Stimulated activated CD8-positive, alpha-beta memory T cell treated with anti-CD3 and anti-CD28 coated beads, Interleukin-4, amount 100 ng/mL, for 4 hours (primary cell): ENCODE results near the gene BRWD1.

Experiments
- DNase-seq, 2 donors: peaks; one replicate each; pipeline ENCODE4 v3.0.0-alpha.2; 2020; ENCODE audit warnings: low read depth in 2 of 2, low spot score in 1 of 2

Gene BRWD1

DNA sequence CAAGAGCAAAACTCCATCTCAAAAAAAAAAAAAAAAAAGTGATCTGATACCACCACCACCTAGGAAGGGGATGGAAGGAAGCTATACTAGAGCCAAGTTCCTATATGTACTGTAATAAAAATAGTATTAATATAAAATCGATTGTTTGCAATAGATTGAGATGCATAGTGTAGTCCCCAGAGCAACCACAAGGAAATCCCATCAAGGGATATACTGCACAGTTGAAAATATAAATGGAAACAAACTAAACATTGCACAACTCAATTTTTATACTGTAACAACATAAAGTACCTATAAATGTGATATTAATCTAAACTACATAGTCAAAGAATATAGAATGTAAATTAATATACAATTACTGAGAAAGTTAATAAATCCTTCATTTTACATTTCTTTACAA is 109.3 kb downstream of the BRWD1 start:
- DNase-seq: no peak

DNA sequence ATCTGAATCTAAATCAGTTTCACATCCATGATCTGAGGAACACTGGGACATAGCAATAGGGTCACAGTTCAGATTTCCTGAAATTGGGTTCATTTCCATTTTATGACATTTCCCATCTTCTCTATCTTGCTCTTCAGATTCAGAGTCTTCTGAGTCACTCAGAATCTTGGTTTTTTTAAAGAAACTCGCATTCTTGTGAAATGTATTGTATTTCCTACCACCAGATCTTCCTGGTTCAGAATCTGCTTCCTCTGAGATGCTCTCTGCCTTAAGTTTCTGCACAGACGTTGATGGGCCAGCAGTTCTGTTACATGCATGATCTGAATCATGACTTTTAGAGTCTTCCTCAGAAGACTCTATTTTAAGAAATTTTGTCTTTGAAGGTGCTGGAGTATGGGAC is 114.6 kb downstream of the BRWD1 start:
- DNase-seq: no peak

DNA sequence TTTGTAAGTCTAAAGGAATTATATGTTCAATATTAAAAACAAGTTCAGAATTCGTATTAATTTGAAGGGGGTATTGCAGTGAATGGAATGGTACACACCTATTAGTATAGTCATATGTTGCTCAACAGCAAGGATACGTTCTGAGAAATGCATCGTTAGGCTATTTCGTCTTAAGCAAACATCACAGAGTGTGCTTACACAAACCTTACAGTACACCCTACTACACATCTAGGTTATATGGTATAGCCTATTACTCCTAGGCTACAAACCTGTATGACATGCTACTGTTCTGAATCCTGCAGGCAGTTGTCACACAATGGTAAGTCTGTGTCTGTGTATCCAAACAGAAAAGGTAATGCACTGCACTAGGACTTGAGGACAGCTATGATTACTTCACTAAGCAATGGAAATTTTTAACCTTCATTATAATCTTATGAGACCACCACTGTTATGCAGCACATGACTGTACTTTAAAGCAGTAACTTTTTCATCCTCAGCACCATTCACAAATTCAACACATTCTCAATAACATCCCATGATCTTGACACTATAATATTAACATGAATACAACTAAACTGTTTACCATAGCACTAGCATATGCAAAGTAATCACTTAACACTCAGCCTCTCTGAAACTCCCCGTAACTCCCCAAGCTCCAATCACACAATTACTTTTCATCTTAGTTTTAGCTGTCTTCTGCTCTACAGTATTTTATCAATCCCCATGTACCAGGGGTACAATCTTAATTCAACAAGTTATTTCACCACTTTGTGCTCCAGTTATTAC is 115.8 kb downstream of the BRWD1 start:
- DNase-seq: no peak

DNA sequence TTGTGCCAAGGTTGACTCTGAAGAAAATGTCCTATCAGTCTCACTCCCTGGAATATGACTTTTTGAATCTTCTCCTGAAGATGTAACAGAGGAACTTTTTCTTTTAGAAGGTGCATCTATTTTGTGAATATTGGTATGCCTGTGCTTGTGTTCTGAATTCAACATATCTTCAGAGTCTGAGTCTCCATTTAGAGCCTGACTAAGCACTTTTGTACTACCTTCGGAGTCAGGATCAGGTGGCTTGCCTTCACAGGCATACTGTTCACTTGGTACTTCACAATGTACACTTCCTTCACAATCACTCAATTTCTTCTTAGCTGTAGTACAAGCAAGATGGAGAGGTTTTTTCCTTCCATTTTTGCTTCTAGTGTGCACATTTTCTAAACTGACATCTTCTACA is 116.6 kb downstream of the BRWD1 start:
- no peak for DNase-seq

DNA sequence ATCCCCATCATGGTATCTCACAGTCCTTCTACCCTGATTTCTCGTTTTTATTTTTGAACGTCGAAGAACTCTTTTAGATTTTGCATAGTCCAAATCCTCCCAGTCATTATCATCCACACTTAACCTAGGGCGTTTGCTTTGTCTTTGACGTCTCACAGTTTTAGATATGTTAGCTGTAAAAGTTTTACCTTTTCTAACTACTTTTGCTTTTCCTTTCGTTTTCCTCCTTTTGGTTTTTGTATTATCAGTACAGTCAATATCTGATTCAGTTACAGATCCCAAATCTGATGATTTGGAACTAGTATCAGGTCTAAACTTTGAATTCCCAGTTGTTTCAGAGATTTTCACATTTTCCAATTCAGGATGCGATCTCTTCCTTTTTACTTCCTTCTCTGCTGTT is 117.1 kb downstream of the BRWD1 start:
- DNase-seq: no peak

DNA sequence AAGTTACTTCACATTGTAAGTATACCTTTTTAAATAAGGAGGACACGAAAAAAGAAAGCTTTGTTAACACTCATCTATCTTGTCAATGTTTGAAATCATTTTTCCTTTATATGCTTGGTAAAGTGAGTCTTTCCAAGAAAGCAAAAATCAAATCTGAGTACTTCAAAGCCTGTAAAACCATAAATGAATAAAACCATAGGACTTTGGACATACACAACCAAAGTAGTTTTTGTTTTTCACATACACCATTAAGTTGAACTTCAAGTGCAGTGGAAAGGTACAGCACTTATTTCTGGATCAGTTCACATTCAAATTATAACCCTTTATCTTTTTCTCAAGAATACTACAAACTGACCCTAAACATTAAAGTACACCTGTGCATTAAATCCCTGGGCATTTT is 120.1 kb downstream of the BRWD1 start:
- DNase-seq: no peak

DNA sequence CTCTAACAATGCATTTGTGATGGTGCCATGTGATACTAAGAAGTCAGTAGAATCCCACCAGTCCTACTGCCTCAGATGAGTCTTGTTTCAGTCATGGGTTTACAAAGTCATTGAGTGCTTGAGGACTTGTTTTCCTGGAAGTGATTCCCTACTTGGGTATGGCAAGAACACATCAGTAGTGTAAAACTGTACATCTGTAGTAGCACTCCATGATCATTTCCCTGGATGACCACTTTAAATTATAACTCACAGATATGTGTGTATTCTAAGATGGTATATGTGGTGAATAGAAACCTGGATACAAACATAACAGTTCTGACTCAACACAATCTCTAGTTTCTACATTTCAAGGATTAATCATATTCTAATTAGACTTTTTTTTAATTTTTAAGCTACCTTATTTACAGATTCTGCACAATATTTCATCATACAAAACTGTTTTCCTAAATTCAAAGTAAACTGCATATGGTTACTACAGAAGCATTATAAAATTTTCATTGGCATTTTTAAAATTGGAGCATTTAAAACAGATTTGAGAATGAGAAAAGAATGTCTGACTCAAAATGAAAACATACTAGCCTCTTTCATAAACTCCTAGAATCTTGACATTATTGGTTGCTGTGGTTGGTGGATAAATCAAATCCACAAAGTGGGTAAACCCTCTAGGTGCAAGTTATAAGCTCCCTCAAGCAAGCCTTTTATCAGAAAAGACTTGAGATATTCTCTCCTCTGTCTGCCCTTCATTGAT is 123.4 kb downstream of the BRWD1 start:
- no peak for DNase-seq

DNA sequence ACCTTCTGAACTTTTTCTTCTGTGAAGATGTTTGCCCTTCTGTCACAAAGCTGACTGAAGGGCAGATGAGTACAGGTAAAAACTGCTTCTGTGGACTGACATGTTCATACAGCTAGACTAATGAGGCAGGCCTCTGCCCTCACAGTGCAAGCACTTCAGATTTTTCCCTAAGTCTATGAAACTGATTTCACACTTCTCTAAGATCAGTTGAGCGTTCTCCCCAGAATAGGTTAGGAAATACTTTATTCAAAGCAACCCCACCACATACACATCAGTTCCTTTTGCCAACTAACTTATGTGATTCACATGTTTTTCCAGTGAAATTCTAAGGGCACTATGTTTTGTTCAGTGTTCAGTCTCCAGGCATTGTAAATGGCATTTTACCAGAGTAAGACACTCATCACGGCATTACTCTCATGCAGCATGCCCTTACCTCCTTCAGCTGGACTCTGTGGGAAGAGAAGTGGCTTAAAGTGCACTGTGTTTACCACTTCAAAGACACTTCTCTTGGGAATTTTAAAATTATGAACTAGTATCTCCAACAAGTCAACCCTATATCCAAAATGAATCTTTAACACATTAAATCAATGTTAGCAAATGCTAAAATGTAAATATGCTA is 124.8 kb downstream of the BRWD1 start:
- no peak for DNase-seq

DNA sequence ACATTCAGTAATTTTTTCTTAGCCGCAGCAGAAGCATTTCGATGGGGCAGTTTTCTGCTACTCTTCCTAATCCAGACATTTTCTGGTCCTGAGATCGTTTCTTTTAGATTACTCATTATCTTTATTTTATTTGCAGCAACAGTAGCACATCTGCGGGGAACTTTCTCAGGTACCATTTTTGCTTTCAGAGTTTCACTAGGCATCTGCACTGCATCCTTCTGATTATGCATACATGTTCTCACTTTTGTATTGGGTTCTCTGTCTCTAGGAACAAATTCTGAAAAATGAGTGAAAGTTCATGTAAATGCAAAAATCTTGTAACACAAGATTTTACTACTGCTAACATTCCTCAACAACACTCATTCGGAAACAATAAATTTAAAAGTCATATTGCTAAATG is 126.3 kb downstream of the BRWD1 start:
- no peak for DNase-seq

DNA sequence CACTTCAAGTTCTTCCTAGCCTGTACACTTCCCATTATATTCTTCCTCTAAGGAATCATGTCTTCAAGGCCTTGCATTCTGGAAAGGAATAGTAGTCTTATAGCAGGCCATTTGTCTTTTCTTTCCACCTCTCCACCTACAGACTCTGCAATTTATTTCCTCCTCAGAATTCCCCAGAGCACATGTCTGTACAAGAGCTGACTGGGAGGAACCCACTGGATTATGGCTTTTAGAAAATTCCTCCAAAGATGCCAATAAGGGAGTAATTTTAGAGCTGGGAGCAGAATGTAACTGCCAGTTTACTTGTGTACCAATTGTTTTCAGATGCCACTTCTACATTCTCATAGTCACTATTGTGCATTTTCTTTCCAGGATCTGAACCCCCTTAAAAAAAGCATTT is 126.8 kb downstream of the BRWD1 start:
- DNase-seq: no peak

DNA sequence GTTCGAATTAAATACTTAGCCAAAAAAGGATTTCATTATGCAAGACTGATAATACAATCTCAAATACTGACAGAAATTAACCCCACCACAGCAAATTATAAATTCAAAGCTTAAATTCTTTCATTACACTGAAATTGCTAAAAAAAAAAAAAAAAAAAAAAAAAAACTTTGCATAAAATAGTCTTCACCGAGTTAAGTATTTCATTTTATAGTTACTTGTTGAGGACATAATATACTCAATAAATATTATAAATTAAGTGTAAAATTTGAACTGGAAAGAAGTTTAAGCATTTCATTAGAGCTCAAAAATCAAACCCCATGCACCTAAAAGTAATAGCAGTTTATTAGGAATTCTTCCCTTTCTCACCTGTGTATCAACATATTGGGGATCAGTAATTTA is 128.3 kb downstream of the BRWD1 start:
- no peak for DNase-seq

DNA sequence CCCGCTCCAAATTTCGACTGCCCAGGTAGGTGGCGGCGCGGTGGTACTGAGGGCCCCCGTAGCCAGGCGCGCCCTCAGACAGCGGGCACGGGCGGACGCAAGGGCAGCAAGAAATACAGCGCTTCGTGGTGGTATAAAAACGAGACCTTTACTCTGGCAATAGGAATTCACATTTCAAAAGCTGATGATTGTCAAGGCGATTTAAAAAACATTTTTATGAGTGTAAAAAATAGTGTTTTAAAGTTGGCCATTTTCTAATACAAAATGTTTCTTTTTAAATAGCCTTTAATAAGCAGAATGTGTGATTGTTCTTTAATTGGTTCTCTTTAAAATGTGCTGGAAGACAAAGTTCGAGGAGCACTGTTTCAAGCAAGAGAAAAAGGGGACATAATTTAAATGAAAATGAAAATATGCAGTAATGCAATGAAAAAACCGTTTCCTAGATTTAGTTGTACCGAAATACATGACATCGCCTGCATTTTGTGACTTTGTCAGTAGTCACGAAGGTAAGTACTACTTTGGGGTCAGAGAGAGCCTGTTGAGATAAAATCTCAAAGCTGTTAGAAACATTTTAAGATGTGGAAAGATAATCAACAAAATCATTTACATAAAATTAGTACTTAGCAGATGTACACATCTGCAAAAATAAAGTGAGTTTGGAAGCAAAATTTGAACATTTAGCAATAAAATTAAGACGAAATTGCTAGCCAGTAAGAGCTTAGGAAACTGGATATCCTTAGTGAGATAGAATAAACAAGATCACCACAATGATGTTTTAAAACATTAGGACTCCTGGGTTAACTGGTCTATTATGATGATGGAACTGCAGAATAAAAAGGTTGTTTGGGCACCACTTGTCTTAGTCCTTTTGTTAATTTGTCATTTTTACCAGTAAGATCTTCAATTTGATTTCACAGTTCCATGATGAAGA is 129.1 kb downstream of the BRWD1 start:
- DNase-seq: no peak

DNA sequence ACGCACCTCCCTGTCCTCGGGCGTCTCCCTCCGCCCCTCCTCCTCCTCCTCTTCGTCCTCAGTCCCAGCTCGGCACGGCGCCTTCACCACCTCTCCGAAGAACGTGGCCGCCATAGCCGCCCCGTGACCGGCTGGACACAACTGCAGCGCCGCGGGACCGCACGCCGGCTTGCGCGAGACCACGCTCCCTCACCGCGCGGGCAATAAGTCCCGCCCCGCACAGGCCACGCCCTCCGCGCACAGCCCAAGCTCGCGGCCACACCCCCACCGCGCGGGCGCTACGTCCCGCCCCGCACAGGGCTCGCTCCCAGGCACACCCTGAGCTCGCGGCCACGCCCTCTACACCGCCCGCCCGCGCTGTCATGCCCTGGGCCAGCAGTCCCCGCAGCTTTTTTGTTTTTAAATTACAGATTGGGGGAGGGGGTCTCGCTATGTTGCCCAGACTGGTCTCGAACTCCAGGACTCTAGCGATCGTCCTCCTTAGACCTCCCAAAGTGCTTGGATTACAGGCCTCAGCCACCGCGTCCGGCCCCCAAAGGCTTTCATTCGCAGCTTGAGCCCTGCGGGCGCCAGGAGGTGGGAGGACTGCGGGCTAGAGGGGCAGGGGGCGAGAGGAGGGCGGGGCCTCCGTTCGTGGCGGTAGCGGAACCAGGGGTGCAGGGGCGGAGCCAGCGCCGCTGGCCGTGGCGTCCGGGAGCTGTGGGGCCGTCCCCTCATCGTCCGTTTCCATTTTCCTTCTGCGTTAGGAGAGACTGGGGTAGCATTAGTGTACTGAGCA is 130.0 kb downstream of the BRWD1 start, which contains the start of gene PSMG1:
TSS of gene PSMG1 (minus strand) at position 180 of the 778 bp plus-strand sequence. CDS start at position 114, 66 bp downstream.
- peak; percentile 85 to 88 for DNase-seq

DNA sequence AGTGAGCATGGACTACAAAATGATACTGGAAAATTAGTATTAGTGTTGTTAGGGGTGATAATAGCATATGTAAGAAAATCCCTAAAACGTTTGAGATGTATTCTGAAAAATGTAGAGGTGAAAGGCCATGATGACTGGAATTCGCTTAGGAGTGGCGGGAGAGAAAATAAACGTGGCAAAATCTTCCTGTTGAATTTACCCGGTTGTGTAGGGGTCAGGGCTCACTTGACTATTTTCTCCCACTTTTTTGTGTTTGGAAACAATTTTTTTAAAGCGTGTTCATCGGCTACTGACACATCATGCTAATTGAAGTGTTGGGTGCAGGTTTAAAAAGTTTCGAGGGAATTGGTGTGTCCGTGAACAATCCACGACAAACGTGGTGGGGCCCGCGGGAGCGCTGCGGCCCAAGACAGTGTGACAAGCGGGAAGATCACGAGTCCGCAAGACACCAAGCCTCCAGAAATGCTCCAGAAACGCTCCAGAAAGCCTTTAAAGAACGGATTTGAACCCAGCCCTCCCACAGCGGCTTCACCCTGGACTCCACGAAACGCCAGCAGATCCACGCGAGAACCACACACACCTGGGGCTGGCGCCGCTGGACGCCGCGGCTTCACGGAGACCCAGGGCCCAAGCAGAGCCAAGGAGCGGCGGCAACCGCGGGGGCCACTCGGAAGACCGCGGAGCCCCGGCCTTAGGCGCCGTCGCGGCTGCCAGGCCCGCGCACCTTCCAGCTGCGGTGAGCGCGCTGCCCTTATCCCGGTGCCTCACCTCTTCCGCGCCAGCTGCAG is 130.8 kb downstream of the BRWD1 start:
- DNase-seq: no peak

DNA sequence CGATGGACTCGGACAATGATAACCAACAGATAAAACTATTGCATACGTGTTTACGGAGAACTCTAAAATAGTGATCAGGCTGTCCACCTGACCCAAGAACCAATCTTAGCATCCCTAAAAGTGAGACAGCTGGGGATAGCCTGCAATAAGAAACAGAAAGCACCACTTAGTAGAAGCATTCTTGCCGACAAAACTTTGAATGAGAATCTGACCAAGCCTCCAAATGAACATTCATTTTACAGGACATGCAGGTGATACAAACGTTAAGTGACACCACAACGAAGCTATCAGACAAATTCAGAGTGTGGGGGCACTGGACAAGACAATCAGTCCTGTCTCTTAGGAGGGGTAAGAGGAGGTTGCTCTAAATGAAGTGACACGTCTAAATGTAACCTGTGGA is 131.4 kb downstream of the BRWD1 start:
- no peak for DNase-seq

DNA sequence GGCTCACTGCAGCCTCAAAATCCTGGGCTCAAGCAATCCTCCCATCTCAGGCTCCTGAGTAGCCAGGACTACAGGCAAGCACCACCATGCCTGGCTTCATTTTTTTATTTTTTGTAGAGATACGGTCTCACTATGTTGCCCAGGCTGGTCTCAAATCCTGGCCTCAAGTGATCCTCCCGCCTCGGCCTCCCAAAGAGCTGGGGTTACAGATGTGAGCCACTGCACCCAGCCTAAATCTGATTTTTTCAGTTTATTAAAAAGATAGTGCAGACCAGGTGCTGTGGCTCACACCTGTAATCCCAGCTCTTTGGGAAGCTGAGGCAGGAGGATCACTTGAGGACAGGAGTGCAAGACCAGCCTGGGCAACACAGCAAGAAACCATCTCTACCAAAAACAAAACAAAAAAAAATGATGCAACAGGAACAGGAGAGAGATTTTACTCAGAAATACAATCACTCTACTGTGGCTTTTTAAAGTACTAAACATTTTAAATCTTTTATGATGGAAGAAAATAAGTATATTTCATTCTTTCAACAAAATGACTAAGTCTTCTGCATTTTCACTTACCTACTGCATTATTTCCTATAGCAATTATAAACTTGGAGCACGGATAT is 132.1 kb downstream of the BRWD1 start:
- DNase-seq: no peak

DNA sequence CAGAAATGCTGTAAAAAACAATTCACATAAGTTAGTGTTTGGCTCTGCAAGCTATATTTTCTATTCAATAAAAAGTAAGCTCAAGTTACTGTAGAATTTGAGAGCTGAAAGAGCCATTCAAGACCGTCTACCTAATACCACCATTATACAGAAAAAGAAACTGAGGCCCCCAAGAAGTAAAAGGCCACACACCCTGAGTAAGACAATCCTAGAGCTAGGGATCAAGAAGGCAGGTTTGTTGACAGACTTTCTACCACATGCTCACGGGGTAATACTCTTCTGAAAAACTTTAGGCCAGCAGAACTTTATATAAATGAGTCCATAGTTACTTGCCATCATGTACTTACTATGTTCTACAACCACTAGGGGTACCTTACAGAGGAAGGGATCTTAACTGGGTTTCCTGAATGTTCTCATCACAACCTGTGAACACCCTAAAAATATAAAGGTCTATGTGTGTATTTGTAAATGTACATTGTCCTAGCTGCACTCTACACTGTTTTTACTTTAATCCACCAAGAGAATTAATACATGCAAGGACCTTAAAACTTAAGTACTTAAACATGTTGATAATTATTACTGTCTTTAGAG is 132.9 kb downstream of the BRWD1 start:
- DNase-seq: no peak

DNA sequence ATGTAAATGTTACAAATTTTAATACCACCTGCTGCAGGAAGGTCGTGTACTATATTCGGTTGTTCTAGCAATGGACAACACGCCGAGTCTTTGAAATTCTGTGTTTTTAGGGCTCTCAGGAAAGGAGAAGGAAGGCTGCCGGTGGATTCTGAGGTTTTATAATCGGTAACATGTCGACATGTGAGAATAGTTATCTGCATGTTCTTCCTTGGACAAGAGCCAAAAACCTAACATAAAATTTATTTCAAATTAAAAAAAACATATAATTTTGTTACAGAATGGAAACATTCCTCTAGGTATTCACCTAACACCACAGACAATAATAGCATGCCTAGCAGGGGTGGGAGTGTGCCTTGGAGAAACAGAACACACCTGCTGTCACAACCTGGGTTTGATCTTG is 135.0 kb downstream of the BRWD1 start:
- DNase-seq: no peak

DNA sequence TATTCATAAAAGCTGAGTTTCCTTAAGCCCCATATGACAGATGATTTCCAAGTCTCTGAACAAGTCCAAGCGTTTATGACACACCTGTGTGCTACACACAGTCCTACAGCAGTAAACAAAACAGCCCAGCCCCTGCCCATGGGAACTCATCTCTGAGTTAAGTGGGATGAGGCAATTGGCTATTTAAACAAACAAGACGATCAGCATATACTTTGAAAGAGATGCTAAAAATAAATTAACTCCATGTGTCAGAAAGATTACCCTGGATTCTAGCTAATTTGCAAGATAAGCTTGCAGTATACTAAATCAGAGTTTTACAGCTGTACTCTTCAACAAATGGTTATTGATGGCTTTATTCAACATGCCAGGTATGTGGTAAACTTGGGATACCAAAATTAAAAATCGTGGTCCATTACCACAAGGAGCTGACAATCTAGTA is 137.1 kb downstream of the BRWD1 start:
- DNase-seq: no peak
